ENCODE data around the gene BTF3L4. TPM values are rescaled to one million over a fixed set of nuclear protein-coding genes. Genes with fewer than 3 reads are reported as not detected.
A peak's percentile ranks its signal among the peaks of the same experiment; 100 is the strongest.

BTF3L4 gene
- total and polyA plus RNA-seq, 10 donors = 29.5 to 48.6 (median 37.1) TPM

- Histone ChIP-seq H3K4me3 (peak overlapping the region; percentile 74 to 98 (median 80)), H3K27me3 (replicated peaks in 1 of 7) (no peaks in the 10 kb centered on the region), H3K9me3 (no peaks in the 10 kb centered on the region), H3K4me1 (peaks cover 20 to 53% (median 35%) of the 10 kb centered on the region in 6 donors), H3K27ac (peak overlapping the region in 7 of 8 donors; percentile 88 to 97 (median 90)), H3K36me3 (peaks cover 0 to 36% (median 8%) of the 10 kb centered on the region in 6 donors)
- intact Hi-C loops (cut with DNase I; ENCODE audit: low total_unique reads) = no loop called here
- TF ChIP-seq POLR2AphosphoS5 (IDR thresholded peaks at IDR 0.05) (no peak), CTCF (IDR thresholded peaks at IDR 0.05 in 8 of 11, conservative IDR thresholded peaks at IDR 0.05 in 3 of 11) (no peak), POLR2A (IDR thresholded peaks at IDR 0.05) (no peak)
- WGBS, 5 donors = 44 to 64% (median 51%) methylated on average over 5 of the region's 5 CpGs
- no peak for DNase-seq
These were observed 23.8 kb upstream of the BTF3L4 start for GRCh38 chr1:52032124-52032784.

GRCh38 chr1:52032785-52033131 is 23.3 kb upstream of the BTF3L4 start:
- WGBS, 5 donors = 3 to 11% (median 8%) methylated on average over 13 to 24 of the region's 24 CpGs
- peak; percentile 84 for DNase-seq
- TF ChIP-seq POLR2A (IDR thresholded peaks at IDR 0.05) (no peak), CTCF (IDR thresholded peaks at IDR 0.05 in 8 of 11, conservative IDR thresholded peaks at IDR 0.05 in 3 of 11) (no peak), POLR2AphosphoS5 (IDR thresholded peaks at IDR 0.05) (no peak)
- peaks cover 20 to 53% (median 35%) of the 10 kb centered on the region in 6 donors for H3K4me1 ChIP-seq
- intact Hi-C loops (cut with DNase I; ENCODE audit: low total_unique reads) = no loop called here
- H3K4me3 ChIP-seq = peak overlapping the region; percentile 74 to 98 (median 80)
- H3K27ac ChIP-seq = peak overlapping the region; percentile 73 to 97 (median 89)
- peaks cover 0 to 36% (median 10%) of the 10 kb centered on the region in 6 donors for H3K36me3 ChIP-seq
- no peaks in the 10 kb centered on the region for H3K27me3 ChIP-seq (replicated peaks in 1 of 7)
- no peaks in the 10 kb centered on the region for H3K9me3 ChIP-seq

DNA sequence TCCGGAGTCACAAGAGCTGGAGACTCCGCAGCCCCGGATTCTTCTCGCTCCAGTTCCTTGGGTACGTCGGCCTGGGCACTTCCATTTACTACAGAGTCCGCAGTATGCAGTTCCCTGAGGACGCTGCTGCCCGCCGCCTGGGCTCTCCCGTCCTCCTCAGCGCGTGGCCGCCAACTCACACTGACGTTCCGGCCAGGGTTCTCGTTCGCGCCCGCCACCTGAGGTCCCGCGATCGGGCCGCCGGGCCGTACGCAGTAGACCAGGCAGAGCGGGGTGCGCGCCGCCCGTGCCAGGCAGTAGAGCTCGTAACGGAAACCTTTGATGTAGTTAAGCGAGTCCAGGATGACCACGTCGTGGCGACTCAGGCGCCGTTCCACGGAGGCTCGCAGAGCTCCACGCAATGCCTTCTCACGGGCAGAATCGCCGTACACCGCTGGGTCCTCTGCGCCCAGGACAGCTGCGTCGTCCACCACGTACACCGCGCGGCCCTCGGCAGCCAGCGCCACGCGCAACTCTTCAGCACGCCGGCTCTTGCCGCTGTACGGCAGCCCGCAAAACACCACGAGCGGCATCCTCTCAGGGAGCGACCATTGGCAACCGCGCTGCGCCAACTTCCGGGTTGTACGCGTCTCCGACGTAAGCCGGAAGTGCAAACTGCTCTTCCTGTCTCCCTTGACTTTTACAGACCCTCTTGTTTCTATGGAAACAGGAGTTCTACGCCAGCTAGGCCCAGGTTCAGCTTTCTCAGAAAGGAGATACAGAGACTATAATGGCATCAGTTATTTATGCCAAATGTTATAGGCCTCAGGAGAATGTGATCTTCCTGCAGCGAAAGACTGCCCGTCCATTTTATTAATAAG is 22.7 kb upstream of the BTF3L4 start, which contains the start of gene KTI12:
KTI12 (minus strand) TSS at position 621 of the 860 bp plus-strand sequence; CDS start at position 572, 49 bp downstream.
- 2 to 4% (median 3%) methylated on average over 57 to 78 of the region's 78 CpGs for WGBS, 5 donors
- Histone ChIP-seq H3K27me3 (replicated peaks in 1 of 7) (no peaks in the 10 kb centered on the region), H3K4me1 (peaks cover 20 to 53% (median 35%) of the 10 kb centered on the region in 6 donors), H3K9me3 (no peaks in the 10 kb centered on the region), H3K27ac (peak within 1 kb of the TSS; percentile 73 to 97 (median 89)), H3K4me3 (peak within 1 kb of the TSS; percentile 74 to 98 (median 80)), H3K36me3 (peaks cover 0 to 36% (median 12%) of the 10 kb centered on the region in 6 donors)
- peak; percentile 96 for DNase-seq
- intact Hi-C loops (cut with DNase I; ENCODE audit: low total_unique reads) = no loop called here
- TF ChIP-seq POLR2AphosphoS5 (IDR thresholded peaks at IDR 0.05) = peak; percentile 96 to 98 (median 97)
- TF ChIP-seq CTCF (IDR thresholded peaks at IDR 0.05 in 8 of 11, conservative IDR thresholded peaks at IDR 0.05 in 3 of 11) = no peak
- TF ChIP-seq POLR2A (IDR thresholded peaks at IDR 0.05) = peak in 1 of 3 donors; percentile 23

GRCh38 chr1:52034050-52034384 is 22.1 kb upstream of the BTF3L4 start:
- TF ChIP-seq POLR2A (IDR thresholded peaks at IDR 0.05) (no peak), CTCF (IDR thresholded peaks at IDR 0.05 in 8 of 11, conservative IDR thresholded peaks at IDR 0.05 in 3 of 11) (no peak), POLR2AphosphoS5 (IDR thresholded peaks at IDR 0.05) (no peak)
- Histone ChIP-seq H3K9me3 (no peaks in the 10 kb centered on the region), H3K27me3 (replicated peaks in 1 of 7) (no peaks in the 10 kb centered on the region), H3K4me3 (peak overlapping the region in 6 of 8 donors; percentile 75 to 89 (median 80)), H3K36me3 (peaks cover 0 to 41% (median 17%) of the 10 kb centered on the region in 6 donors), H3K4me1 (peaks cover 20 to 50% (median 35%) of the 10 kb centered on the region in 6 donors), H3K27ac (peak overlapping the region; percentile 73 to 97 (median 89))
- WGBS, 5 donors = 94 to 100% (median 96%) methylated on average over 2 of the region's 2 CpGs
- intact Hi-C loops (cut with DNase I; ENCODE audit: low total_unique reads) = no loop called here
- DNase-seq = no peak
